Smooth muscle cell (in vitro differentiated cells): Measurements from ENCODE around the gene ALDH7A1. TPM values are rescaled to one million over a fixed set of nuclear protein-coding genes. Genes with fewer than 3 reads are reported as not detected.

Experiments
- DNase-seq: peaks from one replicate; lab custom pipeline; 2025; ENCODE audit not compliant: unreplicated experiment; lab: John Stamatoyannopoulos, UW
- H2AFZ ChIP-seq: fragments of 200-600 bp; sonication (generic); 2 replicates; pipeline ENCODE4 v1.6.0; 2016; ENCODE audit warnings: antibody characterized with exemption, low read depth, mild to moderate bottlenecking
- H3F3A ChIP-seq: fragments of 200-600 bp; sonication (generic); 2 replicates; pipeline ENCODE4 v1.6.0; 2017; ENCODE audit warnings: antibody characterized with exemption, low read depth
- H3K27ac ChIP-seq: fragments of 200-600 bp; sonication (generic); 2 replicates; pipeline ENCODE4 v1.5.1; 2016; ENCODE audit warnings: low read depth, mild to moderate bottlenecking
- H3K27me3 ChIP-seq: fragments of 200-600 bp; sonication (generic); 2 replicates; pipeline ENCODE4 v1.6.1; 2016; ENCODE audit warnings: low read depth, mild to moderate bottlenecking
- H3K36me3 ChIP-seq: fragments of 200-600 bp; sonication (generic); 2 replicates; pipeline ENCODE4 v1.5.1; 2016; ENCODE audit warnings: low read depth
- H3K4me1 ChIP-seq: fragments of 200-600 bp; sonication (generic); 2 replicates; pipeline ENCODE4 v1.5.1; 2016; ENCODE audit warnings: low read depth
- H3K4me2 ChIP-seq: fragments of 200-600 bp; sonication (generic); 2 replicates; pipeline ENCODE4 v1.6.0; 2016; ENCODE audit warnings: mild to moderate bottlenecking
- H3K4me3 ChIP-seq: fragments of 200-600 bp; sonication (generic); 2 replicates; pipeline ENCODE4 v1.5.1; 2016; ENCODE audit warnings: mild to moderate bottlenecking
- H3K79me2 ChIP-seq: fragments of 200-600 bp; sonication (generic); 2 replicates; pipeline ENCODE4 v1.6.0; 2016; ENCODE audit warnings: low read depth, mild to moderate bottlenecking
- H3K9ac ChIP-seq: fragments of 200-600 bp; sonication (generic); 2 replicates; pipeline ENCODE4 v1.6.0; 2016; ENCODE audit warnings: low read depth
- H3K9me3 ChIP-seq: fragments of 200-600 bp; sonication (generic); replicated peaks from 2 replicates; pipeline ENCODE4 v1.5.1; 2016; ENCODE audit warnings: low read depth
- H4K20me1 ChIP-seq: fragments of 200-600 bp; sonication (generic); 2 replicates; pipeline ENCODE4 v1.6.0; 2016; ENCODE audit warnings: low read depth
- WGBS: methylation state at CpG from one replicate; pipeline ENCODE4 v1.1.7; 2016; ENCODE audit warnings: low lambda C conversion rate; 5-methylcytosine and 5-hydroxymethylcytosine counted together
- polyA plus RNA-seq: library from polyadenylated mRNA; unstranded; fragments of >200 nt; fragmentation: Nextera tagmentation; extraction: Ambion mirVana; gene quantifications from 2 replicates; pipeline ENCODE4 v1.2.1, GENCODE V29; 2016
- total RNA-seq: library from RNA; depleted of rRNA; stranded (reverse); fragments of >200 nt; gene quantifications from 2 replicates; pipeline ENCODE4 v1.2.3, GENCODE V29; 2014
- TF ChIP-seq, protein P1 (sequence below): fragments of 200-600 bp; sonication (generic); IDR thresholded peaks from 2 replicates; pipeline ENCODE4 v1.5.1; 2017; ENCODE audit warnings: borderline replicate concordance, mild to moderate bottlenecking, antibody characterized with exemption; ENCODE audit not compliant: insufficient read depth, poor library complexity, severe bottlenecking

The ALDH7A1 gene
- total and polyA plus RNA-seq, 2 experiments from 2014 or later: 26.5 to 55.3 TPM

DNA sequence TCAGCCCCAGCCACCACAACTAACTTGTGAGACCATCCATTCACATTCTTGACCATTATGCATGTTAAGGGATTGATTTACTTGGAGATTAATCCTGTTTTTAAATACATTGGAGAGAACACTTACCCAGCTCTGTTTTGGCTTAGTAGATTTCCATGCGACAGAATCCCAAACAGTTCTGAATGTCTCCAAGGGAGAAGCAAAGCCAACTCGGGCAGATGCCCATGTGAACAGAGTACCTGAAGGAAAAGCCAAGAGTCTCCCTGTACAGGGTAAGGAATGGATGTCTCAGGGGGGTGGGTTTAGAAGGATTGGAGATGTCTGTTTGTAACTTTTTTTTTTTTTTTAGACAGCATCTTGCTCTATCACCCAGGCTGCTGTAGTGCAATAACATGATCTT is 110.8 kb downstream of the ALDH7A1 start:
- WGBS: 97% methylated on average over 2 of the region's 2 CpGs
- peaks cover 19% of the 10 kb centered on the region for H3K36me3 ChIP-seq

GRCh38 chr5:126483156-126483555 is 111.9 kb downstream of the ALDH7A1 start:
- Histone ChIP-seq H3K9me3 (no peaks in the 10 kb centered on the region), H3K4me1 (peaks cover 4% of the 10 kb centered on the region), H3K4me3 (no peak overlapping the region), H3K9ac (no peak overlapping the region), H3K4me2 (no peak overlapping the region), H4K20me1 (no peaks in the 10 kb centered on the region), H3K27me3 (no peaks in the 10 kb centered on the region), H3K36me3 (peaks cover 19% of the 10 kb centered on the region), H3K79me2 (no peaks in the 10 kb centered on the region), H3K27ac (peak overlapping the region; percentile 9), H3F3A (no peaks in the 10 kb centered on the region), H2AFZ (peak overlapping the region; percentile 6)
- DNase-seq: no peak
- TF ChIP-seq, protein P1, sequence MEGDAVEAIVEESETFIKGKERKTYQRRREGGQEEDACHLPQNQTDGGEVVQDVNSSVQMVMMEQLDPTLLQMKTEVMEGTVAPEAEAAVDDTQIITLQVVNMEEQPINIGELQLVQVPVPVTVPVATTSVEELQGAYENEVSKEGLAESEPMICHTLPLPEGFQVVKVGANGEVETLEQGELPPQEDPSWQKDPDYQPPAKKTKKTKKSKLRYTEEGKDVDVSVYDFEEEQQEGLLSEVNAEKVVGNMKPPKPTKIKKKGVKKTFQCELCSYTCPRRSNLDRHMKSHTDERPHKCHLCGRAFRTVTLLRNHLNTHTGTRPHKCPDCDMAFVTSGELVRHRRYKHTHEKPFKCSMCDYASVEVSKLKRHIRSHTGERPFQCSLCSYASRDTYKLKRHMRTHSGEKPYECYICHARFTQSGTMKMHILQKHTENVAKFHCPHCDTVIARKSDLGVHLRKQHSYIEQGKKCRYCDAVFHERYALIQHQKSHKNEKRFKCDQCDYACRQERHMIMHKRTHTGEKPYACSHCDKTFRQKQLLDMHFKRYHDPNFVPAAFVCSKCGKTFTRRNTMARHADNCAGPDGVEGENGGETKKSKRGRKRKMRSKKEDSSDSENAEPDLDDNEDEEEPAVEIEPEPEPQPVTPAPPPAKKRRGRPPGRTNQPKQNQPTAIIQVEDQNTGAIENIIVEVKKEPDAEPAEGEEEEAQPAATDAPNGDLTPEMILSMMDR: no peak
- 21% methylated on average over 3 of the region's 3 CpGs for WGBS

More for the DNA sequence above, 110.8 kb downstream of the ALDH7A1 start:
- H3K4me3 ChIP-seq: no peak overlapping the region
- no peaks in the 10 kb centered on the region for H3K79me2 ChIP-seq
- TF ChIP-seq, protein P1: no peak
- H3K9ac ChIP-seq: no peak overlapping the region
- DNase-seq: no peak
- no peaks in the 10 kb centered on the region for H3K9me3 ChIP-seq
- H3K27ac ChIP-seq: no peak overlapping the region
- peaks cover 15% of the 10 kb centered on the region for H3K4me1 ChIP-seq
- no peaks in the 10 kb centered on the region for H3F3A ChIP-seq
- H3K4me2 ChIP-seq: no peak overlapping the region
- no peaks in the 10 kb centered on the region for H3K27me3 ChIP-seq
- H2AFZ ChIP-seq: no peak overlapping the region
- H4K20me1 ChIP-seq: no peaks in the 10 kb centered on the region

DNA sequence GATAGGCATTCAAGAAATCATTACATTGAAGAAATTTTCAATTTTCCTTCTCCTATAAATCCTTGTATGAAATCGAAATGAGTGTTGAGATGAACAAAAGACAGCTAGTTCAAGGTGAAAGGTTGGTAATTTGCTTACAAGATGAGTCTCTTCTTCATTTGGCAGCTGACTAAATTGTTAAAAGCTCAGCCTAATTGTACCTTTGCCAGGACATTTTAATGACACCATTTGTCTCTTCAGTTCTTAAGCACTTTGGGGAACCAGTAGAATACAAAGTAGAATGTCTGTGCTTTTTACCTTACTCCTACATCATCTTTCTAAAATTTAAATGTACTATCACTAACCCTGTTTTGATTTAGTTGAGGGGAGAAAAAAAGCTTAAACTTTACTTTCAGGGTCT is 112.4 kb downstream of the ALDH7A1 start:
- H3K36me3 ChIP-seq: peaks cover 16% of the 10 kb centered on the region
- no peaks in the 10 kb centered on the region for H3K27me3 ChIP-seq
- H3K4me3 ChIP-seq: no peak overlapping the region
- DNase-seq: no peak
- peak overlapping the region; percentile 9 for H3K27ac ChIP-seq
- H3K9me3 ChIP-seq: no peaks in the 10 kb centered on the region
- no peak overlapping the region for H2AFZ ChIP-seq
- H4K20me1 ChIP-seq: no peaks in the 10 kb centered on the region
- no peaks in the 10 kb centered on the region for H3K4me1 ChIP-seq
- TF ChIP-seq, protein P1: no peak
- H3K79me2 ChIP-seq: no peaks in the 10 kb centered on the region
- H3K4me2 ChIP-seq: no peak overlapping the region
- H3F3A ChIP-seq: no peaks in the 10 kb centered on the region
- H3K9ac ChIP-seq: no peak overlapping the region
- 90% methylated on average over 1 of the region's 1 CpG for WGBS

GRCh38 chr5:126481243-126481642 is 113.8 kb downstream of the ALDH7A1 start:
- Histone ChIP-seq H3K27ac (no peak overlapping the region), H4K20me1 (no peaks in the 10 kb centered on the region), H3K4me2 (no peak overlapping the region), H3K4me3 (no peak overlapping the region), H3K79me2 (no peaks in the 10 kb centered on the region), H3K27me3 (no peaks in the 10 kb centered on the region), H3K4me1 (no peaks in the 10 kb centered on the region), H3K36me3 (peaks cover 11% of the 10 kb centered on the region), H3K9me3 (no peaks in the 10 kb centered on the region), H3F3A (no peaks in the 10 kb centered on the region), H3K9ac (no peak overlapping the region), H2AFZ (no peak overlapping the region)
- DNase-seq: no peak
- TF ChIP-seq, protein P1: no peak
- 85% methylated on average over 2 of the region's 2 CpGs for WGBS
